Stimulated activated naive CD8-positive, alpha-beta T cell treated with anti-CD3 and anti-CD28 coated beads, Interleukin-15, amount 100 ng/mL, for 72 hours (primary cell): Measurements from ENCODE around the gene DISC1.
"Not testable (repeated sequence)": the region's sequence is repeated elsewhere in the genome, so short reads cannot be mapped to it uniquely, and the experiment has no call there.

Experiments
- ATAC-seq: fragments of 150-1000 bp; cut with Tn5 transposase; 2 replicates; pipeline ENCODE4 v1.10.0; 2021; ENCODE audit warnings: mild to moderate bottlenecking, moderate library complexity
- DNase-seq, 2 donors: peaks; one replicate each; pipeline ENCODE4 v3.0.0; 2021 to 2022
- H3K27ac Mint-ChIP-seq, 2 donors: one replicate each; pipeline ENCODE4 v1.8.0; 2022; ENCODE audit warnings: mild to moderate bottlenecking in 2 of 2, mixed read lengths in 2 of 2, moderate library complexity in 2 of 2
- H3K27me3 Mint-ChIP-seq: one replicate; pipeline ENCODE4 v1.8.0; 2022; ENCODE audit warnings: mixed read lengths
- H3K4me1 Mint-ChIP-seq: one replicate; pipeline ENCODE4 v1.8.0; 2022; ENCODE audit warnings: mild to moderate bottlenecking, mixed read lengths
- H3K4me3 Mint-ChIP-seq, 2 donors: one replicate each; pipeline ENCODE4 v1.8.0; 2022; ENCODE audit warnings: mild to moderate bottlenecking in 2 of 2, mixed read lengths in 2 of 2, moderate library complexity in 1 of 2
- H3K9me3 Mint-ChIP-seq, 2 donors: one replicate each; pipeline ENCODE4 v1.8.0; 2022; ENCODE audit warnings: mixed read lengths in 2 of 2

Gene DISC1

DNA sequence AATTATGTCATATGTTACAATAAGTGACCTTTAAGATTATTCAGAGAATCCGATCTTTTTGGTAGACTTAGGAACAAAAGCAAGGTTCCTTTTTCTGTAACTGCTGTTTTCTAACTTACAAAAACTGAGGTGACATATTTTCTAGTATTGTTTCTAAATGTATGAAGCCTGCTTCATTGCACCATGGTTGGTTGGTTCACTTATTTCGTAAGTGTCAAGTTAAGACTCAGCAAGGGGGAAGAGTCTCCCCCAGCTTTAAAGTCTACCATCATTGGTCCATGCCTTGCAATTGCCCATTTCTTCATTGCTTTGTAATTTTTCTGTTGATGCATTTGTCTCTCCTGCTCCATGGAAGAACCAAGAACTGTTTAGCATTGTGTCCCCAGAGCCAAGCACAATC, 136.9 kb downstream of the DISC1 start:
- DNase-seq (no peak), ATAC-seq (no peak)
- no peaks in the 10 kb centered on the region for H3K4me1 Mint-ChIP-seq
- H3K9me3 Mint-ChIP-seq: no peaks in the 10 kb centered on the region
- no peak overlapping the region for H3K27ac Mint-ChIP-seq
- no peak overlapping the region for H3K4me3 Mint-ChIP-seq
- no peaks in the 10 kb centered on the region for H3K27me3 Mint-ChIP-seq

DNA sequence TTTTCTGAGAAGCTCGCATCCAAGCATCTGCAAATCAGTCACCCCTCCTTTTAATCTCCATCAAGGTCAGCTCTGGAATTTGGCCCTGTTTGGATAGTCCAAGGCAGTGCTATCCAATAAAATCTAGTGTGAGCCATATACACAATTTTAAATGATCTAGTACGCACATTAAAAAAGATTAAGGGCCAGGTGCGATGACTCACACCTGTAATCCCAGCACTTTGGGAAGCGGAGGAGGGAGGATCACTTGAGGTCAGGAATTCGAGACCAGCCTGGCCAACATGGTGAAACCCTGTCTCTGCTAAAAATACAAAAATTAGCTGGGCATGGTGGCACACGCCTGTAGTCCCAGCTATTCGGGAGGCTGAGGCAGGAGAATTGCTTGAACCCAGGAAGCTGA, 139.2 kb downstream of the DISC1 start:
- not testable (repeated sequence) for H3K9me3 Mint-ChIP-seq, ATAC-seq, H3K4me1 Mint-ChIP-seq, DNase-seq, H3K27ac Mint-ChIP-seq, H3K27me3 Mint-ChIP-seq, H3K4me3 Mint-ChIP-seq

DNA sequence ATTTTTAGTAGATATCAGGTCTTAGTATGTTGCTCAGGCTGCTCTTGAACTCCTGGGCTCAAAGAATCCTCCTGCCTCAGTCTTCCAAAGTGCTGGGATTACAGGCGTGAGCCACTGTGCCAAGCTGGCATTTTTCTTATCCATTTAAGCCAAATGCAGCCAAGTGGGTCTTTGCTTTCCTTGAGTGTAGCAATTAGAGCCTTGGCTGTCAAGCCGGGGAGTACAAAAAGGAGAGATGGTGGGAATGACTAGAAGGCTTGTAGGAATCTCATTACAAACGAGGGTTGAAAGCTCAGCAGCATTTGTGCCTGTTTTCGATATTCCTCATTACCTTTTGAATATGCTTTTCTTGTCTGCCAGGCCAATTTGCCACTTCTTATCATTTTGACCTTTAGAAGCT, 140.9 kb downstream of the DISC1 start:
- DNase-seq (no peak), ATAC-seq (no peak)
- no peaks in the 10 kb centered on the region for H3K27me3 Mint-ChIP-seq
- no peaks in the 10 kb centered on the region for H3K4me1 Mint-ChIP-seq
- H3K27ac Mint-ChIP-seq: no peak overlapping the region
- no peak overlapping the region for H3K4me3 Mint-ChIP-seq
- H3K9me3 Mint-ChIP-seq: no peaks in the 10 kb centered on the region

DNA sequence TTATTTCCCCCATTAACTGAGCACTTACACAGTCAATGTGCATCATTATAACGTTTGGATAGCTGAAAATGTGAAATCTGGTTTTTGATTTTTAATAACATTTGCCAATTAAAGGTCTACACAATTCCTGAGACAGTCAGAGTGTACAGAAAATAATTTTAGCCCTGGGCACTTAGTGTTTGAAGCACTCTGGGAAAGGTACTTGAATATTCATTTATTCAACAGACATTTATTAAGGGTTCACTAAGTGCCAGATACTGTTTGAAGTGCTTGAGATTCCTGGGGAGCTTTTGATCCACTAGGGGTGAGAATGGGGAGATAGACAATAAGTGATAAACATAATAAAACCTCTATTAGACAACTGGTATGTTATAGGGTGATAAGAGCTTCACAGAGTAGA, 141.8 kb downstream of the DISC1 start:
- ATAC-seq: no peak
- Mint-ChIP-seq H3K4me3 (no peak overlapping the region), H3K9me3 (no peaks in the 10 kb centered on the region), H3K4me1 (no peaks in the 10 kb centered on the region), H3K27me3 (no peaks in the 10 kb centered on the region), H3K27ac (no peak overlapping the region)
- DNase-seq: no peak

DNA sequence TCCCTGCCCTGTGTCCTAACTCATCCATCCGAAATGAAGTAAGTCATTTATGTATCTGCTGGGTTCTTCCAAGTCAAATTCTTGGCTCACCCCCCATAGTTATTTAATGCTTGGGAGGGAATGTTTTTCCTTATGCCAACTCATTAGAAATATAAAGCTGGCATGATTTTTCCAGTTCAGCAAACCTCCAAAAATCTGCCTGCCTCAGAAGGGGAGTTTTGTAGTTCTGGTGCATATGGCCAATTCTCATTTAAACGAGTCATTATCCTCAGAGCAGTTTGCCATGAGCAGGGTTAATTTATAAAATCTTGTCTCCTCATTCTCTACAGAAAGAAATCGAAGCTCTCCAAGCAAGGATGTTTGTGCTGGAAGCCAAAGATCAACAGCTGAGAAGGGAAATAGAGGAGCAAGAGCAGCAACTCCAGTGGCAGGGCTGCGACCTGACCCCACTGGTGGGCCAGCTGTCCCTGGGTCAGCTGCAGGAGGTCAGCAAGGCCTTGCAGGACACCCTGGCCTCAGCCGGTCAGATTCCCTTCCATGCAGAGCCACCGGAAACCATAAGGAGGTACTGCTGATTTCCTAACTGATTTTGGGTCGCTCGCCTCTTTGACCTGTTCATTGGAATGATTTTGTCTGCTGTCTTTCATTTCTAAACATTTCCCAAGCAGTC, 144.1 kb downstream of the DISC1 start:
- H3K4me3 Mint-ChIP-seq: no peak overlapping the region
- no peak overlapping the region for H3K27ac Mint-ChIP-seq
- H3K4me1 Mint-ChIP-seq: no peaks in the 10 kb centered on the region
- no peaks in the 10 kb centered on the region for H3K9me3 Mint-ChIP-seq
- ATAC-seq: no peak
- DNase-seq: no peak
- no peaks in the 10 kb centered on the region for H3K27me3 Mint-ChIP-seq

DNA sequence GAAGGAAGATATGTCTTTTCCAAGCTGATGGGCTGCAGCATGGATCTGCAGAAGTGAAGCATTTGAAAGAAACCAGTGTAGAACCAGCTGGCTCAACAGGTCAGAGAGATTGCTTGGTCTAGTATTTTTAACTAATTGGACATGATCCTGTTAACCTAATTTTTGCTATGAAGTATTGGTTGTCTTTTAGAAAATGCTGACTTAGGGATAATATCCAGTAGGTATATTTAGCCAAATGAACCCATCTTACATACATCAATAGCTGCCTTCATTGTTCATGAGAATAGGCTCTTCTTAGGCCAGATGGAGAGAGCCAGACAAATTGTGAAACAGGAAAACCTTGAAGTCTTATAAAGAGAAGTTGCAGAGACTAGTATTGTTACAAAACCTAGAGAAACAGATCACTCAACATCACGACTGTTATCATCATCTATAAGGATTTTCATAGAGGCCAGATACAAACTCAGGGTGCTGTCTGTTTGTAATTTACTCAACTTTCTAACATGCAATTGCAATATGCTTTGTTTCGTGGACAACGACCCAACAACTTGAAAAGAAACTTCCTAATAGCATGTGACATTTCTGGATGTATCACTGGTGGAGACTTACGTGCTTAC, 148.2 kb downstream of the DISC1 start:
- no peak for ATAC-seq
- Mint-ChIP-seq H3K4me3 (no peak overlapping the region), H3K4me1 (no peaks in the 10 kb centered on the region), H3K27ac (no peak overlapping the region), H3K9me3 (no peaks in the 10 kb centered on the region), H3K27me3 (no peaks in the 10 kb centered on the region)
- no peak for DNase-seq

DNA sequence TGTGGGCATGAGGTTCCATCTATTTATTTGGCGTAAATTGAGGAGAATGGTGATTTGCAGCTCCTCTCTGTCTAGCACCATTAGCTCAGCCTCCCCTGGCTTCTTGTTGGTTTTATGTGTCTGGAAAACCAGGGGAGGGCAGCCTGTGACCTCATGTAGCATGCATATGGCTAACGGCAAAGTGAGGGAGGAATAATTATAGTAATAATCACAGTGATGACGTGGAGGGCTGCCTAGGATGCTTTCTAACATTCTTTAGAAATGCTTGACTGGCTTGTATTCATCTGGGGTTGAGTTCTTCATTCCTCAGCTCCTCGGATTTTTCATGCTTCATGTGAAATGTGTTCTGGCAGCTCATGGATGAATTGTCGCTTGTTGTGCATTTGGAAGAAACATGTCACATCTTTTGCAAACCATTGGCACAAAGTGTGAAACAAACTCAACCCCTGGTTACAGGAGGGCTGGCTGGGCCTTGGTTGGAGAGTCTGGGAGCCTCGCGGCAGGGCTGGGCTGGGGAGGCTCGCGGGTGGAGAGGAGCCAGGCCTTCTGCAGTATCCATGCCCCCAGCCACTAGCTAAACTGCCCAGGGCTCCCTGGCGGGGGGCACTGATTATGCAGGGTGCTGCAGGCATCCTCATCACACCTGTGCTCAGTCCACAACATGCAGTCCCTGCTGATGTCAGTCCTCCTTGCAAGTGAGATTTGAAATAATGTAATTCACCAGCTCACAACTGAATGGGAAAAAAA, 149.6 kb downstream of the DISC1 start:
- ATAC-seq: no peak
- Mint-ChIP-seq H3K27me3 (no peaks in the 10 kb centered on the region), H3K4me3 (no peak overlapping the region), H3K9me3 (no peaks in the 10 kb centered on the region), H3K27ac (no peak overlapping the region), H3K4me1 (no peaks in the 10 kb centered on the region)
- no peak for DNase-seq

DNA sequence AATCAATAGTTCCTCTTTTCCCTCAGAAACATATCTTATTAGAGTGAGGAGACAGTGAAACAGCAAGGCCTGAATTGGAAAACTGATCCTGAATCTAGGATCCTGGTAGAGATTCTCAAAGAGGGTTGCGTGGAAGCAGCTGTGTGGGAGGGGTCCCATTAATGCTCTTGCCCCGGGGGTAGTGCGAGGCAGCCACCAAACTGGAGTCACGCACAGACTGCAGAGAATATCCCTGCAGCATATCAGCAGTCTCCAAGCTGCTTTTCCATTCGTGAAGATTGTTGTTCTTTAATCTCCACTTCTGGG, 150.1 kb downstream of the DISC1 start:
- no peak for ATAC-seq
- H3K4me1 Mint-ChIP-seq: no peaks in the 10 kb centered on the region
- H3K27ac Mint-ChIP-seq: no peak overlapping the region
- DNase-seq: no peak
- H3K27me3 Mint-ChIP-seq: no peaks in the 10 kb centered on the region
- H3K9me3 Mint-ChIP-seq: no peaks in the 10 kb centered on the region
- H3K4me3 Mint-ChIP-seq: no peak overlapping the region

DNA sequence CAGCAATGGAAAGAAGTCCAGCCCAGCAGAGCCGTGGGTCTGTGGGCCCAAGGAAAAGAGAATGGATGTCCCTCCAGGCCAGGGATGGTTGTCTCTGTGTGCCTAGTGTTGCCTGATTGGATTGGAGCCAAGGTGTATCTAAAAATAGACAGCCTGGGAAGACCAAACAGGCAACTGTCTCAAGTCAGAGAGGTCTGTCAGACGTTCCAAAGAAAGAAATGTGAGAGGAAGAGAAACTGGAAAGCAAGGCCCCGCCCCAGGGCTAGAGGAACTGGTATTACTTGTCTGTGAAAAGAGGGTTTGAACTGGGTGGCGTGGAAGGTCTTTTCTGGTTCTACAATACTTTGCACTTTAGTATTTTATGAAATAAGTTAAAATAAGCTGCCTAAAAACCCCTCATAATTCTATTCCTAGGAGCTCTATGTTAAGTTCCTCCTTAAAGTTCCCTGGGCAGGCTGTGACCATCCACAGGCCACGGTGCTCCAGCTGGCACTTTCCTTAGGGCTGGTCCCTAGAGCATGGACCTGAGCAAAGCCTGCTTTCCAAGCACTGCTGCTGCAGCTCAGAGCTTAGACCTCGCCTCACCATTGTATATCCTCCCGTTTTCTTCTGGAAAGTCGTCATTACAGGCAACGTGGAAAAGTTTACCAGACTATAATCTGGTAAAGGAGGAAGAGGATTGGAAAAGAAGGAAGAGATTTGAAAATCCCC, 151.6 kb downstream of the DISC1 start:
- no peaks in the 10 kb centered on the region for H3K27me3 Mint-ChIP-seq

DNA sequence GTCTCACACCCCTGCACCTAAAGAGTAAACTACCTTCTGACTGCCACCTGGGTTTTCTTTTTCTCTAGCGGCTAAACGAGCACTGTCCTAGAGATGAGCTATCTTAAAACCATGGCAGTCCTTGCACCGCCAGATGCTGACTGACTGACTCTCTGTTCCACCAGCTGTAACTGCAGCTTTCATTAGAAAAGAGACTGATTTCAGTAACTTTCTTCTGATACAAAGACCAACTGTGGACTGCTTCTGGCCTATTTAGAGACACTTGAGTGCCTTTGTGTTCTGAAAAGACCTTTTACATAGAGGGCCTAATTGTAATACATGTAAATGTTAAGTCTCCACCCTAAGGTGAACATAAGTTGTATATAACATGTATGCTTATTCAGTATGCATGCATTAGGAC, 152.5 kb downstream of the DISC1 start:
- DNase-seq: no peak
- H3K9me3 Mint-ChIP-seq: no peaks in the 10 kb centered on the region
- H3K4me3 Mint-ChIP-seq: no peak overlapping the region
- H3K4me1 Mint-ChIP-seq: no peaks in the 10 kb centered on the region
- no peaks in the 10 kb centered on the region for H3K27me3 Mint-ChIP-seq
- no peak overlapping the region for H3K27ac Mint-ChIP-seq
- ATAC-seq: no peak

More for the DNA sequence above, 151.6 kb downstream of the DISC1 start:
- DNase-seq (no peak), ATAC-seq (no peak)
- Mint-ChIP-seq H3K27ac (peak overlapping the region in 1 of 2 donors; percentile 30), H3K4me1 (no peaks in the 10 kb centered on the region), H3K4me3 (no peak overlapping the region), H3K9me3 (no peaks in the 10 kb centered on the region)

DNA sequence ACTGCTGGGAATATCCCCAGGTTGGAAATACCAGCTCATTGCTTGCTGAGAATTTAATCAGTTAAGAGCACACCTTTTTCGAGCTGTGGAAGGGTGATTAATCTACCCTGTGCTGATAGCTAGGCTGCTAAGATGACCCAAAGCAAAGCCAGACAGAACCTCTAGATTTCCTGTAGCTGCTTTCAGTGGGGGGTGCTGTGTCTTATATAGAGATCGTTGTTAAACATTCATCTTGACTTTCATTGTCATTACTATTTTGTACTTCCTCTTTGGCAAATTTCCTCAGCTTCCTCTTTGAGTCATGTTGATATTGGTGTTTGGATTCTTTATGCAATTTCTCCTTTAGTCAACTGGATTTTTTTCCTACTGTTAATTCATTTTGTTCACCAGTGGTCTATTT, 155.3 kb downstream of the DISC1 start:
- no peak for ATAC-seq
- Mint-ChIP-seq H3K4me1 (no peaks in the 10 kb centered on the region), H3K4me3 (no peak overlapping the region), H3K9me3 (no peaks in the 10 kb centered on the region), H3K27ac (no peak overlapping the region), H3K27me3 (no peaks in the 10 kb centered on the region)
- DNase-seq: no peak

DNA sequence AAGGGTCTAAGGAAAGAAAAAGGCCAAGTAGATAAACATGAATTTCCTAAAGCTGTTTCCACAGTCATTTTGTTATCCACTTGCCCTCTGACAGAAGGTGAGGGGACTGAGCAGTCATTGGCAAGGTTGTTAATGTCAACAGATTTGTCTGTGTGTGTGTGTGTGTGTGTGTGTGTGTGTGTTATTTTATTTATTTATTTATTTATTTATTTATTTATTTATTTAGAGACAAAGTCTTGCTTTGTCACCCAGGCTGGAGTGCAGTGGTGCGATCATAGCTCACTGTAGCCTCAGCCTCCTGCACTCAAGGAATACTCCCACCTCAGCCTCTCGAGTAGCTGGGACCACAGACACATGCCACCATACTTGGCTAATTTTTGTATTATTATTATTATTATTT, 158.5 kb downstream of the DISC1 start:
- not testable (repeated sequence) for ATAC-seq, H3K27me3 Mint-ChIP-seq

DNA sequence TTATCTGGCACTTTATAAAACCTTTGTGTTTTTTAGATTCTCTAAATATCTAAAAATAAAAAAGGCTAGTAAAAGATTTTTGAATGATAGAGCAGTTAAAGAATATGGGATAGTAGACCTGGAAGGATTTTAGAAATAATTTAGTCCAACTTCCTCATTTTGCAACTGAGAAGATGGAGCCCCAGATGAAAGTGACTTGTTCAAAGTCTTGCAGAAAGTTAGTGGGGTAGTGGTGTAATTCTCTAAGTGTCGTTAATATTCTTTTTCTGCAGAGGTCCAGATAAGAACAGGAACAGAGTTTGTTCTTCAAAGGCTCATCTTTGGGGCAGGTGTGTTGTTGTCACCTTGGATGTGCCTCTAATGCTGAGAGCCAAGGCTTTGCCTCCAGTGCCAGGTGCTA, 159.5 kb downstream of the DISC1 start:
- peaks cover 0 to 6% of the 10 kb centered on the region in 2 donors for H3K9me3 Mint-ChIP-seq

More for the DNA sequence above, 158.5 kb downstream of the DISC1 start:
- DNase-seq, H3K4me1 Mint-ChIP-seq, H3K27ac Mint-ChIP-seq, H3K4me3 Mint-ChIP-seq, H3K9me3 Mint-ChIP-seq: not testable (repeated sequence)

DNA sequence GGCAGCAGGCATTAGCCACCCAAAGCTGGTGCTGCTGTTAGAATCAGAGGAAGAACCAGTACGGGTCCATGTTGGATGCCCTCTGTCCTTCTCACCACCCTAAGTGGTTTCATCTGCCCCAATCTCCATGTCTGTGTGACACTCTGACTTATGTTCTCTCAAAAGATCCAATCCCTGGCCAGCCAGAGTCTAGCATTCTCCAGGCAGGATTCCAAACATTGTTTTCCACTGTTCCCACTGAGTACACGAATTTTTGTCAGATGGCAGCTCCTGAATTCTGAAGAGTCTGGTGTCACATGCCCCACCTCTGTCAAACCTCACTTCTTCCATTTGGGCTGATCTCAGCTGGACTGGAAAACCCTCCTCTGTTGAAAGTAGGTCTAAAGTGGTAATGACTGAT, 166.0 kb downstream of the DISC1 start:
- Mint-ChIP-seq H3K4me1 (no peaks in the 10 kb centered on the region), H3K27me3 (no peaks in the 10 kb centered on the region), H3K4me3 (no peak overlapping the region), H3K27ac (no peak overlapping the region), H3K9me3 (peaks cover 0 to 6% of the 10 kb centered on the region in 2 donors)
- ATAC-seq (no peak), DNase-seq (no peak)

More for the DNA sequence above, 159.5 kb downstream of the DISC1 start:
- H3K4me1 Mint-ChIP-seq: no peaks in the 10 kb centered on the region
- no peak overlapping the region for H3K27ac Mint-ChIP-seq
- ATAC-seq (no peak), DNase-seq (no peak)
- H3K27me3 Mint-ChIP-seq: no peaks in the 10 kb centered on the region
- no peak overlapping the region for H3K4me3 Mint-ChIP-seq

DNA sequence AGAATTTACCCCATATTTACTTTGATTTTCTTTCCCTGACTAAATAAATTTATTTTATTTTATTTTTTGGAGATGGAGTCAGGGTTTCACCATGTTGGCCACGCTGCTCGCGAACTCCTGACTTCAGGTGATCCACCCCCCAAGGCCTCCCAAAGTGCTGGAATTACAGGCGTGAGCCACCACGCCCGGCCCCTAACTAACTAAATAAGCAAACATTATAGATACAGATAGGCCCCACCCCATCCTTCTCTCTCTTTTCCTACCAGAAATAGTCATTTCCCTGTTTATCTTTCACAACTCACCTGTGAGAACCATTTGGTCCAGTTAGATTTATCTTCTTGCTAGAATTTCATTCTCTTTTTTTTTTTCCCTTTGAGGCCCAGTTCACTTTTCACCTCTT, 167.3 kb downstream of the DISC1 start:
- Mint-ChIP-seq H3K4me3 (no peak overlapping the region), H3K9me3 (peaks cover 0 to 4% of the 10 kb centered on the region in 2 donors), H3K27me3 (no peaks in the 10 kb centered on the region), H3K4me1 (no peaks in the 10 kb centered on the region), H3K27ac (no peak overlapping the region)
- no peak for ATAC-seq
- DNase-seq: no peak

DNA sequence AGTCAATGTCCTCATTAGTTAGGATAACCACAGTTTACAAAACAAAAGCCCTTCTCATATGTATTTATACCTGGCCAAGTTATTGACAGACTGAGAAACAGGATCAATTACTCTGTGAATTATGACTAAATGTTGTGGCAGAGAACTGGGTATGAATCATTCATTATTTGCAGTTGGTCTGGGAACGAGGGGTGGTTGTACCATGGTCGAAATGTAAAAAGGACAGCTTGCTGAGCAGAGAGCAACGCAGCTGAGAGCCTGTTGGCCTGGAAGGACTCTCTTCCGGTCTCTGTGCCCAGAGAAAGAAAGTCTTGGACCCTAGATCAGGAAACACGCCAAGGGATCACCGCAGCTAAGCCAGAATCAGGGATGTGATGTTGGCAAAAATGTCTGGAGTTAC, 169.6 kb downstream of the DISC1 start:
- H3K9me3 Mint-ChIP-seq: peaks cover 4 to 10% of the 10 kb centered on the region in 2 donors
- no peak for ATAC-seq

More for the DNA sequence above, 169.6 kb downstream of the DISC1 start:
- Mint-ChIP-seq H3K27ac (no peak overlapping the region), H3K27me3 (no peaks in the 10 kb centered on the region), H3K4me3 (no peak overlapping the region), H3K4me1 (no peaks in the 10 kb centered on the region)
- DNase-seq: no peak
